Measurements from ENCODE around the gene CFAP77.

The CFAP77 gene

DNA sequence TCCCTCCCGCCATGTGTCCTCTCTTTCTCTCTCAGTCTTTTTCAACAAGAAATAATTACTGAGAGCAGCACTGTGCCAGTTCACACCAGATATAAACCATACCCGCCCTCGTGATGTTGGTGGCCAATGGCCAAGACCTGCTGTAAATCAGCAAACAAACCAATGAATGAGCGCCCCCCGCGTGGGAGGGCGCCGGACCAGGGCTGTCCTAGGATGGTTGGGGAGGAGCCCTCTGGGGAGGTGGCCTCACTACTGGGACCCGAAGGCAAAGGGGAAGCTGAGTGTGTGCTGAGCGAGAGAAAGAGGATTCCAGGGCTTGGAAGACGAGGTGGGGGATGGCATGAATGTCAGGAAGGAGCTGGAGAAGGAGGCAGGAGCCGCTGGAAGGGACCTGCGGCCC, 121.2 kb downstream of the CFAP77 start:
- no peak for TF ChIP-seq ZFX (IDR thresholded peaks at IDR 0.05; ENCODE audit: borderline replicate concordance)
- TF ChIP-seq, protein P1, sequence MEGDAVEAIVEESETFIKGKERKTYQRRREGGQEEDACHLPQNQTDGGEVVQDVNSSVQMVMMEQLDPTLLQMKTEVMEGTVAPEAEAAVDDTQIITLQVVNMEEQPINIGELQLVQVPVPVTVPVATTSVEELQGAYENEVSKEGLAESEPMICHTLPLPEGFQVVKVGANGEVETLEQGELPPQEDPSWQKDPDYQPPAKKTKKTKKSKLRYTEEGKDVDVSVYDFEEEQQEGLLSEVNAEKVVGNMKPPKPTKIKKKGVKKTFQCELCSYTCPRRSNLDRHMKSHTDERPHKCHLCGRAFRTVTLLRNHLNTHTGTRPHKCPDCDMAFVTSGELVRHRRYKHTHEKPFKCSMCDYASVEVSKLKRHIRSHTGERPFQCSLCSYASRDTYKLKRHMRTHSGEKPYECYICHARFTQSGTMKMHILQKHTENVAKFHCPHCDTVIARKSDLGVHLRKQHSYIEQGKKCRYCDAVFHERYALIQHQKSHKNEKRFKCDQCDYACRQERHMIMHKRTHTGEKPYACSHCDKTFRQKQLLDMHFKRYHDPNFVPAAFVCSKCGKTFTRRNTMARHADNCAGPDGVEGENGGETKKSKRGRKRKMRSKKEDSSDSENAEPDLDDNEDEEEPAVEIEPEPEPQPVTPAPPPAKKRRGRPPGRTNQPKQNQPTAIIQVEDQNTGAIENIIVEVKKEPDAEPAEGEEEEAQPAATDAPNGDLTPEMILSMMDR (IDR thresholded peaks at IDR 0.05): no peak
- no peak overlapping the region for H3K27ac ChIP-seq

DNA sequence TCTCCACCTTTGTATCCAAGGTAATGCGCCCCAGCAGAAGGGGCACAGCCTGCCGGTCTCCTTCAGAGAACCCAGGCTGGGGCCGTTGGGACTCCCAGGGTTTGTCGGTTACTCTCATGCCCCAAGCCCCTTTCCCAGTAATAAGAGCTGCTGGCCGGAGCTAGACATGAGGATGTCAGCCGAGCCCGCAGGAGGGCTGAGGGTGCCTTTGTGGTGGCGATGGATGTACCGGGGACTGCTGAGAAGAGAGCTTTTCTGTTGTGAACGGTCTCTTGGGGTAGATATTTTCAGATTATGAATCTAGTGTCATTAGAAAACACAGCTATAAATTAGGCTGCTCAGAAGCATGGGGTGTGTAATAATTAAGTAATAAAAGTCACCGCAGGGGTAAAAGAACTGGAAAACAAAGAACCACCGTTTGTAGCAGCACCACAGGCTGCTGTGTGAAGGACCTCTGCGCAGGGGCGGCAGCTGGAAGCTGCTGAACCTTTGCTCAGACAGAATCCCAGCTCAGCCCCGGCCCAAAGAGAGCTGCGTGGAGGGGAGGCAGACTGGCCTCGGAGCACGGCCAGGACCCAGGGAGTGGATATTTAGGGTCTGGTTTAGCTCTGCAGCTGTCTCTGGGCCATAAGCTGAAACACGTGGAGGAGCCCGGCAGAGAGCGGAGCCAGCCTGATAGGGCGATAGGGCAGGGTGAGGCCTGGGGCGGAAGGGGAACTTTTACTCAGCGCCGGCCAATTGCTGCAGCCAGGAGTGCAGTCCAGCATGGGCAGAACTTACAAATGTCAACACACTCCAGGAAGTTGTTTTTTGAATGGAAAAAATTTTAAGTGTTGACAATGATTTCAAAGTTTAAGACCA, 121.9 kb downstream of the CFAP77 start:
- no peak overlapping the region for H3K27ac ChIP-seq
- TF ChIP-seq ZFX (IDR thresholded peaks at IDR 0.05; ENCODE audit: borderline replicate concordance): no peak
- TF ChIP-seq, protein P1 (IDR thresholded peaks at IDR 0.05): no peak

DNA sequence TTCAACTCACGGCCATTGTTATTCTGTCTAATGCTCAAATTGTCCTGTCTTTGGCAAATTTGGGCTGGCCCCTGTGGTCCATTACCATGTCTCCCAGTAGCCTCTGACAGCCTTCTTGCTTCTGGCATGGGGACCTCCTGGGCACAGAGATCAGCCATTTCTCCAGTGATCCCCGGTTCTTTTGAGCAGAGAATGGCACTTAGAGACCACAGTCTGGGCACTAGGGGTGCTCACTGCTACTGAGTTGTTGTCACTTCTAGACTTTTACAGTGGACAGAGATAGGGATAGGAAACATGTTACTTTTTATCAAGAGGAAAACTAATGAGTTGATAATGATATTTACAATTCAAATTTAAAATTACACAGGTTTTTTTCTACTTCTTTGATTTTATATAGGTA, 124.8 kb downstream of the CFAP77 start:
- TF ChIP-seq, protein P1 (IDR thresholded peaks at IDR 0.05): no peak
- no peak for TF ChIP-seq ZFX (IDR thresholded peaks at IDR 0.05; ENCODE audit: borderline replicate concordance)

DNA sequence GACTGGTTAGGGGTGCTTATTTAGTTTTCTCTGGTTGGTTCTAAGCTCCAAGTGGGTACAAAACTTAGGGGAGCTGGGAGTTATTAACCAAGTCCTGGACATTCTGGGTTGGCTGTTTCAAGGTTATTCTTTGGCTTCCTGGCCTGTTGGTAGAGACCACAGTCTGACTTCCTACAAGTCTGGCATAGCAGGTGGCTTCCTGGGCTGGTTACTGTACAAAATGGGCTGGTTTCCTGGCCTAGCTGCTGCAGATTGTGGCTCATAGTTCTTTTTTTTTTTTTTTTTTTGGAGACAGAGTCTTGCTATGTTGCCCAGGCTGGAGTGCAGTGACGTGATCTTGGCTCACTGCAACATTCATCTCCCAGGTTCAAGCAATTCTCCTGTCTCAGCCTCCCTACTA, 126.1 kb downstream of the CFAP77 start:
- TF ChIP-seq, protein P1 (IDR thresholded peaks at IDR 0.05): no peak
- TF ChIP-seq ZFX (IDR thresholded peaks at IDR 0.05; ENCODE audit: borderline replicate concordance): no peak
- no peak overlapping the region for H3K27ac ChIP-seq

More for the DNA sequence above, 124.8 kb downstream of the CFAP77 start:
- no peak overlapping the region for H3K27ac ChIP-seq

DNA sequence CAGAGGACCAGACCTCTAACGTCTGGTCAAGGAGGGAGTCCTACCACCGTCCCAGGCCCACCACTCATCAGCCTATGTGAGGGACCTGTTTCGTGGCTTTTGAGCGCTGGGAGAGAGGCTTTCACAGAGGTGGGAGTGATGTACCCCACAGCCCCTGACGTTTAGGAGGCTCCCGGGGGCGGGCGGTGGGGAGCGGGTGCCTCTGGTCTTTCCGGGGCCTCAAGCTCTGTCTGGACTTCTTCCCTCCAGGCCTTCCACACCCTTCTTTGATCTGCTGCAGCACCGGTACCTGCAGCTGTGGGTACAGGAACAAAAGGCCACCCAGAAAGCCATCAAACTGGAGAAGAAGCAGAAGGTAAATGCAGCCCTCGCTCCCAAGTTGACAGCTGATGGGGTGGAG, 127.3 kb downstream of the CFAP77 start:
- no peak for TF ChIP-seq ZFX (IDR thresholded peaks at IDR 0.05; ENCODE audit: borderline replicate concordance)
- TF ChIP-seq, protein P1 (IDR thresholded peaks at IDR 0.05): no peak

DNA sequence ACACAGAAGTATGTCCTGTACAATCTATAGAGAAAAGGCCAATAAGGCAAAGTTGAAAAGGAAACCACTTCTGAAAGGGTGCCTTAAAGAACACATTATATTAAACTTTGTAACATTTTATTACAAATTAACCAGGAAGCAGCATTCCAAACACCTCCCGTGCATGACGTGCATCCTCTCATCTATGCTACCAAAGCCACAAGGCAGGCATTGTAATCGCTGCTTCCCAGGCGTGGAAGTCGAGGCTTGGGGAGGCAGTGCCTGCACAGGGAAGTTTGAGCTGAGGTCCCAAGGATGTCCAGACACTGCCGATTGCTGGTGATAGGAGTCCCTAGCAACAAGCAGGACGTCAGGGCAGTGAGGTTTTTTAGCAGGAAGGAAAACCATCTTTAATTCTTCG, 128.1 kb downstream of the CFAP77 start:
- H3K27ac ChIP-seq: no peak overlapping the region
- TF ChIP-seq ZFX (IDR thresholded peaks at IDR 0.05; ENCODE audit: borderline replicate concordance): no peak

More for the DNA sequence above, 127.3 kb downstream of the CFAP77 start:
- H3K27ac ChIP-seq: no peak overlapping the region

DNA sequence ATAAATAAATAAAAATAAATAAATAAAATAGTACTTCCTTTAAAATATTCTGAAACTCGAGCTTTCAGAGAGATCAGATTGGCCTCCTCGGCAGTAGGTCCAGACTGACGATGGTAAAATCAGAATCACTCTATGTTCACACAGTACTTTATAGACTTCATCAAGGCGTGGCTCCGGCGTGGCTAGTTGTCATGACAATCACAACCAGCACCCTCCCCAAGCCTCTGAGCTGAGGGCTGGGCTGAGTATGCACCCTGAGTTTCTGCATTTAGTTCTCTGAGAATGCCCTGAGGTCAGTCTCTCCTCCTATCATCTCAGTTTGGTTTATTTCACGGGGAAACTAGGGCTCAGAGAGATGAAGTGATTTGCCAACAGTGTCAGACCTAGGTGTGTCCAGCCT, 129.1 kb downstream of the CFAP77 start:
- no peak for TF ChIP-seq ZFX (IDR thresholded peaks at IDR 0.05; ENCODE audit: borderline replicate concordance)
- TF ChIP-seq, protein P1 (IDR thresholded peaks at IDR 0.05): no peak
- no peak overlapping the region for H3K27ac ChIP-seq

Data from 22Rv1 (cell line).